Stimulated activated CD8-positive, alpha-beta memory T cell treated with anti-CD3 and anti-CD28 coated beads, Interleukin-15, amount 100 ng/mL, for 1 hour (primary cell): Measurements from ENCODE around the gene SPDYE2.
"Not testable (repeated sequence)": the region's sequence is repeated elsewhere in the genome, so short reads cannot be mapped to it uniquely, and the experiment has no call there.

Experiments
- DNase-seq: peaks from one replicate; pipeline ENCODE4 v3.0.0-alpha.2; 2020; ENCODE audit warnings: low read depth

Gene SPDYE2

DNA sequence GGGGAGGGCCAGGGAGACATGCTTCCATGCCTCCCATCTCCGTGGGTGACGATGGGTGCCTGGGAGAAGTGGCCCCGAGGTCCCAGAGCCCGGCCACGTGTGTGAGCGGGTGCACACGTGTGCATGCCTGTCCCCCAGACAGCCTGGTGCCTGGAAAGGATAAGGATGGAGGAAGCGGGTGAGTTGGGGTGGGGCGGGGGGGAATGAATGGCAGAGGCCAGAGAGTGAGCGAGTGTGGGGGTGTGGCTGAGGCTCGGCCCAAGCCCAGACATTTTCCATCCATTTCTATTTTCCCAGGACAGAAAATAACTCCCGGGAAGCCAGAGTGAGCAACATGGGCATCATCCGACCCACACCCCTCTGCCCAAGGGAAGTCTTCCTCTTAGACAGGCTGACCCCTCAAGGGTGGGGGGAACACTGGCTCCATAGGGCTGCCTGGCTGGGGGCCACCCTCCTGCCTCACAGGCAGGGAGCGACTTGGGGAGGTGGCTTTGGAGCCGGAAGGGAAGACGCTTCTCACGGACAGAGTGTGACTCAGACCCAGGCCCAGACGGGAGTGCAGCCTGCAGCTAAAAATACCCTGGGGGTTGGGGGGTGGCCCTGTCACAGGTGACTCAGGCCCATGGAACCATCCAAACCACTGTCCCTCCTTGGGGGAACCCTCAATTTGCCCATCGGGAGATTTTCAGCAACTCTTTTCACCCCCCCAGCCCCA is 53.6 kb downstream of the SPDYE2 start:
- not testable (repeated sequence) for DNase-seq

DNA sequence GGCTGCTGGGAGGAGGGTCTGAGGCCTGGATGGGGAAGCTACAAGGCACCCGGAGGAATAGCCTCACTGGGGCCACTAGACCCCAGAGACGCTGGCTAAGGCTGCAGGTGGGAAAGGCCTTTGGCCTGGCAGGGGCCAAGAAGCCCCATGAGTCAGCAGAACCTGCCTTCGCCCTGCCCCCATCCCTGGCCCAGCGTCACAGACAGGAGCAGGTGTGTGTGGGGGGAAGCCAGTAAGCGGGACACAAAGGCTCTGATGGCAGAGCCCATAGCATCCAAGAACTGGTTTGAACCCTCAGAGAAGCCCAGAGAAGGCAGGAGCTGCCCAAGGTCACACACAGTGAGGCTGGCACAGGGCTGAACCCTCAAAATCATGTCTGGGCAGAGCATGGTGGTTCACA is 55.8 kb downstream of the SPDYE2 start:
- DNase-seq = not testable (repeated sequence)

DNA sequence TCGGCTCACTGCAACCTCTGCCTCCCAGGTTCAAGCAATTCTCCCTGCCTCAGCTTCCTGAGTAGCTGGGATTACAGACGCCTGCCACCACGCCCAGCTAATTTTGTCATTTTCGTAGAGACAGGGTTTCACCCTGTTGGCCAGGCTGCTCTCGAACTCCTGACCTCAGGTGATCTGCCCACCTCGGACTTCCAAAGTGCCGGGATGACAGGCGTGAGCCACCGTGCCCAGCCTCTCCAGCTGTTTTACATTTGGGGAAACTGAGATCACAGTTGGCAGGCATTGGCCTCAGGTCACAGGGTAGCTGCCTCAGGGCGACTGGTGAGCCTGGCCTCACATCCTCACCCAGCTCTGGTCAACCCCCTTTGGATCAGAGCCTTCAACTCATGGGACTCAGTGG is 58.7 kb downstream of the SPDYE2 start:
- DNase-seq = not testable (repeated sequence)

DNA sequence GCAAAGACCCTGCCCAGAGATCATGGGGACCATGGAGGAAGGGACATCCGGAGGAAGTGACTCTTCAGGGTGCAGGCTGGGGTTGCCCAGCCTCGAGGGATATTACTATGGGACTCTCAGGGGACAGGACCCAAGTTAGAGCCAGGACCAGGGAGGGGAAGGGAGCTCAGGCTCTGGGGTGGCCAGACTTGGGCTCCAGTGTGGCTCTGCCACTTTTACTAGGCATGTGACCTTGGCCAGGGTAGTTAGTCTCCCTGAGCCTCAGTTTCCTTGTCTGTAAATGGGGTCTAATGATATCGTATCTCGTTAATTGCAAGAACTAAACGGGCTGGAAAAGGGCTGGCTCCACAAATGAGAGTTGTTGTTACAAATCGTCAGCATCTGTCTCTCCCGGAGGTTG is 59.4 kb downstream of the SPDYE2 start:
- DNase-seq = not testable (repeated sequence)

DNA sequence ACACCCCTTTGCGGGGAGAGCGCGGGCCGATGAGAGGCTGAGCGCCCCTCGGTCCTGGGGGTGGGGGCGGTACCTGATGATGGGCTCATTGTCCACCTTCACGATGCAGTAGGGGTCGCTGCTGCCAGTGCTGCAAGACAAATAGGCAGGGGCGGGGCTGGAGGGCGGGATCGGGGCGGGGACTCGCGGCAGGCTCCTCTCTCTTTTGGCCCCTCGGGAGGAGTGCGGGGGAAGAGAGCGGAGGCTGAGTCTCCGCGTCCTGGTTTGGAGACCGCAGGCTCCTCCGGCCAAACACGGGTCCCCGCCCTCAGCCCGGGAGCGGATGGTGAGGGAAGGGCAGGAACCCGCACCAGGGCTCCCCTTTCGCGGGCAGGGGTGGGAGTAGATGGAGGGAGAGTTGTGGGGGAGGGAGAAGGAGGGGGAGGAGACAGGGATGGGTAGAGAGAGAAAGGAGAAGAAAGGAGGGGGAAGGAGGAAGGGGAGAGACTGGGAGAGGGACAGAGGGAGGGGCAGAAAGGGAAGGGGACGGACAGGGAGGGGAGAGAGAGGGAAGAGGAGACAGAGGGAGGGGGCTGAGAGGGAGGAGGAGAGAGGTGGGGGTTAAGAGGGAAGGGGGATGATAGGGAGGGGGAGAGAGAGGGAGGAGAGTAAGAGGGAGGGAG is 60.1 kb downstream of the SPDYE2 start:
- DNase-seq = not testable (repeated sequence)

DNA sequence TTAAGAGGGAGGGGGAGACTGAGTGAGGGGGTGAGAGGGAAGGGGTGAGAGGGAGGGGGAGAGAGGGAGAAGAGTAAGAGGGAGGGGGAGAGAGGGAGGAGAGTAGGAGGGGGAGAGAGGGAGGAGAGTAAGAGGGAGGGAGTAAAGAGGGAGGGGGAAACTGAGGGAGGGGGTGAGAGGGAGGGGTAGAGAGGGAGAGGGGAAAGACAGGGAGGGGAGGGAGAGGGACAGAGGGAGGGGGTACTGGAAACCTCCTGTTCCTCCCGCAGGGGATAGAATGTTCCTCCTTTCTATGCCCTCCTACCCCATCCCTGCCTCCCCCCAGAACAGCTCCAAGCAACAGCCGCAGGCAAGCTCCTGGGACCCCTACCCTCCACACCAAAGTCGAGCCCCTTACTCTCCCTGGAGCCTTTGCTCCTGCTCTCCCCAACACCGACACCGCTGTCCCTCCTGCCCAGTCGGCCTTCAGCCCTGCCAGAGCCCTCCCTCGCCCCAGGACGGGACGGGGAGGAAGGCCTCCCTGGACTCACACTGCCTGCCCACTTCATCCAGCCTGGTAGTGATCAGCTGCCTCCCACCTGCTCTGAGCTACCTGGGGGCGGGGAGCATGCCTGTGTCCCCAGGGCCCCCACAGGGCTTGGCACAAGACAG is 60.8 kb downstream of the SPDYE2 start:
- DNase-seq = not testable (repeated sequence)
